CD4-positive, alpha-beta T cell (primary cell): ENCODE measurements around the gene SFT2D3. TPM values are rescaled to one million over a fixed set of nuclear protein-coding genes. Genes with fewer than 3 reads are reported as not detected.

ENCODE experiments used
- ATAC-seq: fragments of 200-7000 bp; cut with Tn5 transposase; one replicate; pipeline ENCODE4 v1.10.0; 2022; ENCODE audit warnings: mild to moderate bottlenecking; ENCODE audit not compliant: poor library complexity
- CTCF ChIA-PET: fragments of 350-600 bp; sonication (Branson Sonifier 250); formaldehyde crosslinking; loops from one replicate; lab custom pipeline; 2021; ENCODE audit warnings: antibody characterized with exemption, inconsistent platforms; lab: Charles Lee
- POLR2A ChIA-PET: fragments of 350-600 bp; sonication (Branson Sonifier 250); formaldehyde crosslinking; loops from one replicate; lab custom pipeline; 2021; ENCODE audit warnings: antibody characterized with exemption, inconsistent platforms; lab: Charles Lee
- DNase-seq, 14 experiments: peaks; one replicate each; pipeline ENCODE4 v3.0.0-alpha.2; 2013 to 2020; ENCODE audit warnings: mixed read lengths in 2 of 14
- H3K27ac ChIP-seq, 2 donors: one replicate each; pipeline versions ENCODE4 v1.5.1 to v1.7.0; 2013; ENCODE audit warnings: low read length in 2 of 2, low read depth in 1 of 2, mild to moderate bottlenecking in 1 of 2
- H3K27me3 ChIP-seq, 2 experiments: 1 replicate in 1 of 2; 2 replicates in 1 of 2; pipeline versions ENCODE4 v1.6.1 to v1.7.0; 2013; ENCODE audit warnings: low read length in 2 of 2, control low read depth in 1 of 2, mild to moderate bottlenecking in 1 of 2, moderate library complexity in 1 of 2; ENCODE audit not compliant: insufficient read depth in 2 of 2, control insufficient read depth in 1 of 2
- H3K36me3 ChIP-seq: one replicate; pipeline ENCODE4 v1.6.1; 2013; ENCODE audit warnings: low read length, control low read depth; ENCODE audit not compliant: insufficient read depth
- H3K4me1 ChIP-seq: one replicate; pipeline ENCODE4 v1.6.1; 2013; ENCODE audit warnings: low read length, control low read depth; ENCODE audit not compliant: insufficient read depth
- H3K4me3 ChIP-seq: one replicate; pipeline ENCODE4 v1.5.1; 2013; ENCODE audit warnings: mild to moderate bottlenecking, low read length, moderate library complexity
- H3K9me3 ChIP-seq, 2 experiments: 1 replicate in 1 of 2; 2 replicates in 1 of 2; pipeline versions ENCODE4 v1.6.1 to v1.7.0; 2013; ENCODE audit warnings: low read length in 2 of 2, mild to moderate bottlenecking in 2 of 2, control low read depth in 1 of 2, moderate library complexity in 1 of 2; ENCODE audit not compliant: control insufficient read depth in 1 of 2, insufficient read depth in 1 of 2
- H3K27ac Mint-ChIP-seq: one replicate; pipeline ENCODE4 v1.8.0; 2020; ENCODE audit warnings: mixed read lengths
- H3K27me3 Mint-ChIP-seq: one replicate; pipeline ENCODE4 v1.8.0; 2021; ENCODE audit warnings: mixed read lengths
- H3K36me3 Mint-ChIP-seq: one replicate; pipeline ENCODE4 v1.8.0; 2021; ENCODE audit warnings: low read depth, mixed read lengths
- H3K4me1 Mint-ChIP-seq: one replicate; pipeline ENCODE4 v1.8.0; 2021; ENCODE audit warnings: low read depth, mixed read lengths
- H3K4me3 Mint-ChIP-seq: one replicate; pipeline ENCODE4 v1.8.0; 2020; ENCODE audit warnings: mild to moderate bottlenecking, mixed read lengths
- H3K9me3 Mint-ChIP-seq: one replicate; pipeline ENCODE4 v1.8.0; 2020; ENCODE audit warnings: mixed read lengths
- CTCF ChIP-seq: fragments of 200-600 bp; IDR thresholded peaks from one replicate; pipeline ENCODE4 v1.8.0; 2022; ENCODE audit warnings: antibody characterized with exemption, mild to moderate bottlenecking
- intact Hi-C, 2 experiments: fragments of 100-400 bp; cut with DNase I in 1 of 2; cut with micrococcal nuclease in 1 of 2; formaldehyde crosslinking; loops; one replicate each; pipeline versions ENCODE4 v1.15.1 to v1.9.0; 2023 to 2025; cut with DNase I, micrococcal nuclease
- total RNA-seq, 174 experiments: library from RNA in 2 of 174; stranded (reverse) in 2 of 174; gene quantifications; one replicate each; pipeline ENCODE4 v1.2.3 and lab custom pipeline; 2021 to 2026

Gene SFT2D3
- total RNA-seq, 2 experiments from 2014 or later: 8.5 to 8.9 TPM

DNA sequence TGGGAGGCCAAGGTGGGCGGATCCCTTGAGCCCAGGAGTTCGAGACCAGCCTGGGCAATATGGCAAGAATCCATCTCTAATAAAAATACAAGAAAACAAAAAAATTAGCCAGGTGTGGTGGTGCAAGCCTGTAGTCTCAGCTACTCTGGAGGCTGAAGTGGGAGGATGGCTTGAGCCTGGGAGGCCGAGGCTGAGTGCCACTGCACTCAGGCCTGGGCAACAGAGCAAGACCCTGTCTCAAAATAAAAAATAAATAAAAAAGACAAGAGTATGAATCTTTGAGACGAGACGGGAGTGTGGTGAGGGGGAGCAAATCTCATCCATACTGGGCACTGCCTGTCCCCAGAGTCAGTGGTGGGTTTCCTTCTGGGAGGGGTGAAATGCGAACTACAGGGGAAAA lies 43.2 kb upstream of the SFT2D3 start:
- POLR2A ChIA-PET: no interaction called here
- intact Hi-C loops: no loop called here
- Histone ChIP-seq H3K4me3 (no peak overlapping the region), H3K36me3 (no peaks in the 10 kb centered on the region), H3K27me3 (peaks cover 8% of the 10 kb centered on the region in 2 experiments), H3K27ac (no peak overlapping the region), H3K4me1 (no peaks in the 10 kb centered on the region), H3K9me3 (peaks cover 0 to 8% of the 10 kb centered on the region in 2 experiments)
- ATAC-seq (no peak), DNase-seq (no peak)
- TF ChIP-seq CTCF: no peak
- Mint-ChIP-seq H3K4me1 (no peaks in the 10 kb centered on the region), H3K27ac (no peak overlapping the region), H3K36me3 (no peaks in the 10 kb centered on the region), H3K27me3 (peaks cover 31% of the 10 kb centered on the region), H3K9me3 (no peaks in the 10 kb centered on the region), H3K4me3 (no peak overlapping the region)
- CTCF ChIA-PET: no interaction called here

DNA sequence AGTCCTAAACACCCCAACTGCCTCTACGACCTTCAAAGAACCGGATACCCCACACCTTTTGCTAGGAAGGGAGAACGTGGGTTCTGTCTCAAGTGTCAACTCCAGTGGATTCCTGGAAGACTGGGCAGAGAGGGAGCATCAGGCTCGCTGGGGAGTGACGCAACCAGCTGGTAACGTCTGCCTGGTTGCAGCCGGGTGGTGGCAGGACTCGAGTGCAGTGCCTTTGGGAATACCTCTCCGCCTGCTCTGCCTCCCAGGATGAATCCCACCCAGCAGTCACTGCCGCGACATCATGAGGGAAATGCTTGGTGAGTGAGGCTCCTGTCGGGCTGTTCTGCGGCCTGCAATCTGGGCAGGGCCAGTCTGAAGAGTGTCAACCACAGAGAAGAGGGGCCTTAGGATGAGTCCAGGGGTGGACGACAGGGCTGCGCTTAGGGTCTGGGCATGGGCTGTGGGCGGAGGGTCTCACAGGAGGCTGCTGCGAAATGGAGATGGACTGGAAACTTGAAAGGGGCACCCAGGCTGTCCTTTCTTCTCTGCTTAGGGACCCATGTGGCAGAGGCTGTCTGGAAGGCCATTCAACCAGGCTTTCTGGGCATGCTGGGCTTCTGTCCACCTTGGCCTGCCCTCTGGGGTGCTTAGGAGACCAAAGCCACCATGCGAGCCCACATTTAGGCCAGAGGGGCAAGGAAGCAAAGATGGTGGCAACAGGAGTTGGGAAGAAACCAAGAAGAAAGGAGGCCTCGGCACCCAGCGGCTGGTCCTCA lies 42.5 kb upstream of the SFT2D3 start:
- DNase-seq (peak in 1 of 14 experiments; percentile 3), ATAC-seq (no peak)
- H3K27me3 ChIP-seq: peaks cover 11 to 14% of the 10 kb centered on the region in 2 experiments
- no peaks in the 10 kb centered on the region for H3K4me1 ChIP-seq
- no peaks in the 10 kb centered on the region for H3K9me3 Mint-ChIP-seq
- POLR2A ChIA-PET: no interaction called here
- H3K36me3 Mint-ChIP-seq: no peaks in the 10 kb centered on the region
- peaks cover 38% of the 10 kb centered on the region for H3K27me3 Mint-ChIP-seq
- H3K27ac Mint-ChIP-seq: no peak overlapping the region
- H3K4me1 Mint-ChIP-seq: no peaks in the 10 kb centered on the region
- peaks cover 0 to 8% of the 10 kb centered on the region in 2 experiments for H3K9me3 ChIP-seq
- no peak overlapping the region for H3K27ac ChIP-seq
- no peak for TF ChIP-seq CTCF
- intact Hi-C loops: no loop called here
- CTCF ChIA-PET: no interaction called here
- H3K4me3 ChIP-seq: no peak overlapping the region
- no peak overlapping the region for H3K4me3 Mint-ChIP-seq
- no peaks in the 10 kb centered on the region for H3K36me3 ChIP-seq

GRCh38 chr2:127659408-127660290 lies 41.6 kb upstream of the SFT2D3 start:
- Mint-ChIP-seq H3K27me3 (peaks cover 39% of the 10 kb centered on the region), H3K4me1 (no peaks in the 10 kb centered on the region), H3K27ac (no peak overlapping the region), H3K36me3 (no peaks in the 10 kb centered on the region), H3K9me3 (no peaks in the 10 kb centered on the region), H3K4me3 (no peak overlapping the region)
- ATAC-seq: no peak
- ChIA-PET CTCF (no interaction called here), POLR2A (no interaction called here)
- H3K36me3 ChIP-seq: no peaks in the 10 kb centered on the region
- TF ChIP-seq CTCF: no peak
- H3K9me3 ChIP-seq: peaks cover 0 to 8% of the 10 kb centered on the region in 2 experiments
- H3K27me3 ChIP-seq: peaks cover 16% of the 10 kb centered on the region in 2 experiments
- H3K4me1 ChIP-seq: peaks cover 2% of the 10 kb centered on the region
- no peak overlapping the region for H3K4me3 ChIP-seq
- no peak for DNase-seq
- intact Hi-C loops: no loop called here
- H3K27ac ChIP-seq: no peak overlapping the region
